GM13976 (cell line): ENCODE results near the gene GDPD5.

Experiments
- DNase-seq: peaks from one replicate; pipeline ENCODE4 v3.0.0; 2012; ENCODE audit warnings: low spot score
- in situ Hi-C: fragments of 300-500 bp; cut with MboI; formaldehyde crosslinking; loops from one replicate; pipeline ENCODE4 v1.12.0; 2022; ENCODE audit warnings: low sequenced_read_pairs, mixed read lengths, inconsistent platforms; ENCODE audit not compliant: unreplicated experiment
- TF ChIP-seq, protein P1 (sequence below): IDR thresholded peaks from 2 replicates; pipeline ENCODE4 v1.5.1; 2012; ENCODE audit warnings: borderline replicate concordance, mild to moderate bottlenecking; ENCODE audit not compliant: insufficient read depth; ENCODE audit errors: extremely low read depth, missing control alignments, control extremely low read depth

The GDPD5 gene

DNA sequence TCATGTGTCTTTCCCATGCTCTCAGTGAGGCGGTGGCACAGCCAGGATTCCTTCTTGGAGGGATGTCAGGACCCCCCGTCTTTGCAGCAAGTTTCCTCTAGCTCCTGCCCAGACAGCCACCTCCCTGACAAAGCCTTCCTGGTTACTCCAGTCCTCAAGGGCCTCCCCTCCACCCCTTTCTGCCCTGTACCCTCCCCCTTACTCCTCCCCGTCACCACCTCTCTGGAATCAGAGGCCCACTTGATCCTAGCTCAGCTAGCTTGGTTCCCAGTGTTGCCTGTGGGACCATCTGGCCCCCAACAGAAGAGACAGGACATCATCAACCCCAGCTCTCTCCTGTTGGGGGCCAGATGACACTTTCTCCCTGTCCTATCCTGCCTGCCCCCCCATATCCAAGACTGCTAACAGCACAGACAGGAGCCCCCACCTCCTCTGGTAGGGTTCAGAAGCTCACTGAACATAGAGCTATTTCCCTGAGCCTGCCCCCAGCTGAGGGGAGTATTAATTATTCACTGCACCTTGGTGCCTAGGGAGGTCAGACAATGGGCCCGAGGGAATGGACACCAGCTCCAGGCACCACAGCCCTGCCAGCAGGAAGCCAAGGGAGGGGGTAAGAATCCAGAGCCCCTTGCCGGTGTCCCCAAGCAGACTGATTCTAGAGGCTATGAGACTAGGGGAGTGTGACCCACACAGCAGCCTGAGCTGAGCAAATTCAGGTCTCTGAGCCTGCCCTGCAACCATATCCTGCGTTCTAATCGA lies 3.3 kb downstream of the GDPD5 start:
- no peak for DNase-seq
- in situ Hi-C loops = no loop called here

GRCh38 chr11:75520688-75521087 lies 5.1 kb downstream of the GDPD5 start:
- in situ Hi-C loops = no loop called here
- DNase-seq = no peak
- TF ChIP-seq, protein P1, sequence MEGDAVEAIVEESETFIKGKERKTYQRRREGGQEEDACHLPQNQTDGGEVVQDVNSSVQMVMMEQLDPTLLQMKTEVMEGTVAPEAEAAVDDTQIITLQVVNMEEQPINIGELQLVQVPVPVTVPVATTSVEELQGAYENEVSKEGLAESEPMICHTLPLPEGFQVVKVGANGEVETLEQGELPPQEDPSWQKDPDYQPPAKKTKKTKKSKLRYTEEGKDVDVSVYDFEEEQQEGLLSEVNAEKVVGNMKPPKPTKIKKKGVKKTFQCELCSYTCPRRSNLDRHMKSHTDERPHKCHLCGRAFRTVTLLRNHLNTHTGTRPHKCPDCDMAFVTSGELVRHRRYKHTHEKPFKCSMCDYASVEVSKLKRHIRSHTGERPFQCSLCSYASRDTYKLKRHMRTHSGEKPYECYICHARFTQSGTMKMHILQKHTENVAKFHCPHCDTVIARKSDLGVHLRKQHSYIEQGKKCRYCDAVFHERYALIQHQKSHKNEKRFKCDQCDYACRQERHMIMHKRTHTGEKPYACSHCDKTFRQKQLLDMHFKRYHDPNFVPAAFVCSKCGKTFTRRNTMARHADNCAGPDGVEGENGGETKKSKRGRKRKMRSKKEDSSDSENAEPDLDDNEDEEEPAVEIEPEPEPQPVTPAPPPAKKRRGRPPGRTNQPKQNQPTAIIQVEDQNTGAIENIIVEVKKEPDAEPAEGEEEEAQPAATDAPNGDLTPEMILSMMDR = no peak

More for the DNA sequence above, 3.3 kb downstream of the GDPD5 start:
- TF ChIP-seq, protein P1 = peak; percentile 5

DNA sequence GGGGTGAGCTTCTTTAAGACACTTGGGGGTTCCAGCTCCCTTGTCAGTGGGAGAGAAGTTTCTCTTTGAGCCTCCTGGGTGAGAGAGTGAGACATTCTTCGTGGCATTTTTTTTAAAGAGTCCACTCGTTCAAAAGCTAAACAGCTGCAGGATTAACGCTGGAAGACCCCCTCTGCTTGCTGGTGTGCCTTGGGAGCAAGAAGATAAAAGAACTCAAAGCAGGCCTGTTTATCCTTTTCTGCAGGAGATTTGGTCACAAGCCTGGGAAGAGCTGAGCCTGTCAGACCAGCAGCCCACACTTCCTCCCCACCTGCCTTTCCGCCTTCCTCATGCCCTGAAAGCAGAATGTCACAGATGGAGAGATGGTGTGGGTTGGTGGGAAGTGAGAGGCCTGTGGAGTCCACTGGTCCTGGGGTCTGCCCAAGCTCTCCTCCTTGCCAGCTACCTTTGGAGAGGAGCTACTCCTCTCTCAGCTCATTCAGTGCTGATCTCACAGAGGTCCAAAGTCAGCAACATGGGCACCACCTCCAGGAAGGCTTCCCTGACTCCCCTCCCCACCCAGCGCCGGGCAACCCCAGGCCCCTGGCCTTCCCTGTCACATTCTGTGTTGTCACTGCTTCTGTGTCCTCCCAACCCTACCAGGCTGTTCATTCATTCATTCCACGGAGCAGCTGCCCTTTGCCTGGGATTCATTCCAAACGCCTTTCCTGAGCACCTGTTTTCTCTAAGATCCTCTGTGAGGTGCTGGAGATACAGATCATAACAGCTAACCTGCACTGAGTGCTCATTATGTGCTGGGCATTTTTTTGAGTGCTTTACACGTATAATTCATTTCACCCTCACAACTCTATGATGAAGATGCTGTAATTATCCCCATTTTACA lies 6.7 kb downstream of the GDPD5 start:
- in situ Hi-C loops = no loop called here
- TF ChIP-seq, protein P1 = no peak
- DNase-seq = no peak

- no peak for DNase-seq
- TF ChIP-seq, protein P1 = no peak
- in situ Hi-C loops = no loop called here
Measured at GRCh38 chr11:75518204-75518549, 7.6 kb downstream of the GDPD5 start.

- in situ Hi-C loops = no loop called here
- TF ChIP-seq, protein P1 = no peak
- DNase-seq = no peak
Measured at GRCh38 chr11:75516886-75517285, 8.9 kb downstream of the GDPD5 start.

DNA sequence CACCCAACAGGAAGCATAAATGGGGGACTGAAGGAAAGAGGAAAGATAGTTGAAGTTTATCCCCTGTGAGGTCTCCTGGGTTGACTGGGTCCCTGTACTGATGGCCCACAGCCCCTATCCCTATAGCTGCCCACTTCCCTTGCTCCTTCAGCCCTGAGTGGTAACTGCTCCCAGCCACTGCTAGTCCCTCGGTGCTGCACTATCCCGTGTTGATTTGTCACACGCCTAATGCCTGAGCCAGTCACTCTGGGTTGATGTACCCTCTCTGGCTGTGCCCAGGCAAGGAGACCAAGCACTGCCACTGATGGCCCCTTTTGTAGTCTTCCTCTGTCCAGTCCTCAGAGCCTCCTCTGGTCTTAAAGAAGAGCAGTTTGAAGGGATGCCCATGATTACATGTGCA lies 9.6 kb downstream of the GDPD5 start:
- in situ Hi-C loops = no loop called here
- TF ChIP-seq, protein P1 = no peak
- no peak for DNase-seq
